Panc1 (cell line): ENCODE measurements around the gene UTP14A. TPM values are rescaled to one million over a fixed set of nuclear protein-coding genes. Genes with fewer than 3 reads are reported as not detected.

Source experiments
- ATAC-seq: fragments of 200-7000 bp; cut with Tn5 transposase; 2 replicates; pipeline ENCODE4 v1.9.1; 2020; ENCODE audit warnings: mild to moderate bottlenecking, moderate library complexity
- BruUV-seq: library from RNA; stranded (reverse); fragments of 400-500 nt; replicated peaks from 2 replicates; lab custom pipeline; 2021; lab: Mats Ljungman, UMichigan
- CTCF ChIA-PET: fragments of 300-600 bp; sonication (Branson Sonifier 250); formaldehyde crosslinking; loops from one replicate; lab custom pipeline; 2022; ENCODE audit warnings: antibody characterized with exemption; lab: Charles Lee
- POLR2A ChIA-PET: fragments of 300-600 bp; sonication (Branson Sonifier 250); formaldehyde crosslinking; loops from one replicate; lab custom pipeline; 2022; ENCODE audit warnings: antibody characterized with exemption; lab: Charles Lee
- DNase-seq: peaks from one replicate; pipeline ENCODE4 v3.0.0-alpha.2; 2010; ENCODE audit warnings: low read depth, low spot score
- H3K27ac ChIP-seq: 2 replicates; pipeline ENCODE4 v1.5.1; 2011; ENCODE audit warnings: mild to moderate bottlenecking, low read length, inconsistent platforms
- H3K27me3 ChIP-seq: fragments of 200-500 bp; sonication (Bioruptor generic); 2 replicates; pipeline ENCODE4 v1.6.0; 2014; ENCODE audit warnings: low read length, inconsistent platforms; ENCODE audit not compliant: control insufficient read depth, insufficient read depth
- H3K36me3 ChIP-seq: fragments of 200-500 bp; sonication (Bioruptor generic); 2 replicates; pipeline ENCODE4 v1.5.1; 2014; ENCODE audit warnings: inconsistent platforms, mild to moderate bottlenecking, low read length, moderate library complexity; ENCODE audit not compliant: control insufficient read depth, insufficient read depth
- H3K4me1 ChIP-seq: 2 replicates; pipeline ENCODE4 v1.5.1; 2011; ENCODE audit warnings: inconsistent platforms, mild to moderate bottlenecking, low read length, moderate library complexity; ENCODE audit not compliant: control insufficient read depth, insufficient read depth
- H3K4me3 ChIP-seq, 2 experiments: 2 replicates each; pipeline ENCODE4 v1.5.1; 2011 to 2012; ENCODE audit warnings: low read depth in 2 of 2, low read length in 2 of 2, mild to moderate bottlenecking in 2 of 2, inconsistent platforms in 1 of 2, moderate library complexity in 1 of 2
- H3K9me3 ChIP-seq: fragments of 200-500 bp; sonication (Bioruptor generic); 2 replicates; pipeline ENCODE4 v1.5.1; 2014; ENCODE audit warnings: low read depth, mild to moderate bottlenecking, inconsistent platforms, low read length, moderate library complexity; ENCODE audit not compliant: control insufficient read depth, insufficient read depth
- CTCF ChIP-seq: fragments of 450-650 bp; IDR thresholded peaks from 2 replicates; pipeline ENCODE4 v1.5.1; 2017; ENCODE audit warnings: mild to moderate bottlenecking
- POLR2AphosphoS5 ChIP-seq: IDR thresholded peaks from 2 replicates; pipeline ENCODE4 v1.6.1; 2012; ENCODE audit warnings: mild to moderate bottlenecking, low read depth, low read length, moderate library complexity
- REST ChIP-seq, 2 experiments: IDR thresholded peaks; 2 replicates each; pipeline ENCODE4 v1.6.1; 2011 to 2012; ENCODE audit warnings: low read depth in 2 of 2, control low read depth in 1 of 2, low read length in 1 of 2, mild to moderate bottlenecking in 1 of 2, moderate library complexity in 1 of 2; ENCODE audit not compliant: insufficient read depth in 1 of 2
- TCF7L2 ChIP-seq: IDR thresholded peaks from 2 replicates; pipeline ENCODE4 v1.6.1; 2011; ENCODE audit warnings: mild to moderate bottlenecking, low read depth, low read length, inconsistent platforms
- in situ Hi-C: cut with HindIII; loops from 2 replicates; pipeline ENCODE4 v1.10.0; 2016; ENCODE audit warnings: low sequenced_read_pairs, low pct_unique_long_range_greater_than_20kb
- intact Hi-C: fragments of 100-400 bp; cut with micrococcal nuclease; formaldehyde crosslinking; loops from one replicate; pipeline ENCODE4 v1.10.0; 2022; ENCODE audit not compliant: unreplicated experiment
- total RNA-seq: library from RNA; stranded (reverse); gene quantifications from one replicate; pipeline ENCODE4 v1.2.1, GENCODE V29; 2021; ENCODE audit not compliant: unreplicated experiment

Gene UTP14A
- total RNA-seq, 1 experiment from 2014 or later, result 64.2 TPM

GRCh38 chrX:129961180-129962083 is 55.5 kb downstream of the UTP14A start:
- intact Hi-C loops (no loop called here), in situ Hi-C loops (no loop called here)
- Histone ChIP-seq H3K9me3 (no peaks in the 10 kb centered on the region), H3K4me3 (peak overlapping the region; percentile 27 to 62), H3K27ac (peak overlapping the region; percentile 89), H3K36me3 (no peaks in the 10 kb centered on the region), H3K27me3 (no peaks in the 10 kb centered on the region), H3K4me1 (peaks cover 38% of the 10 kb centered on the region)
- ChIA-PET CTCF (no interaction called here), POLR2A (interaction anchor here (0.5 to 0.7 kb wide), 3 partner anchors 18 to 225 kb away, joined by 3 to 12 read pairs (median 5); no protein-coding TSS in a partner anchor)
- BruUV-seq, result no TSS peak
- TF ChIP-seq POLR2AphosphoS5 (peak; percentile 62; the same call in 1 of the 2 replicates), REST (IDR thresholded peaks at IDR 0.05; ENCODE audit: insufficient read depth in 1 of 2, low read depth in 2 of 2, low read length in 1 of 2) (no peak)
- DNase-seq (no peak), ATAC-seq (peak; percentile 85)

- intact Hi-C loops (no loop called here), in situ Hi-C loops (no loop called here)
- TF ChIP-seq CTCF (no peak), POLR2AphosphoS5 (no peak), TCF7L2 (no peak), REST (IDR thresholded peaks at IDR 0.05; ENCODE audit: insufficient read depth in 1 of 2, low read depth in 2 of 2, low read length in 1 of 2) (no peak)
- no peak for DNase-seq
- ChIA-PET POLR2A (no interaction called here), CTCF (no interaction called here)
- ATAC-seq, result no peak
- H3K27me3 ChIP-seq, result no peaks in the 10 kb centered on the region
- H3K9me3 ChIP-seq, result no peaks in the 10 kb centered on the region
- no peaks in the 10 kb centered on the region for H3K36me3 ChIP-seq
- H3K4me3 ChIP-seq, result no peak overlapping the region
- peaks cover 27% of the 10 kb centered on the region for H3K4me1 ChIP-seq
- no peak overlapping the region for H3K27ac ChIP-seq
- no TSS peak for BruUV-seq
Measured at GRCh38 chrX:129963729-129964128, 57.8 kb downstream of the UTP14A start.
